Measurements from ENCODE around the gene KLC3. TPM values are rescaled to one million over a fixed set of nuclear protein-coding genes. Genes with fewer than 3 reads are reported as not detected.
"Not testable (repeated sequence)": the region's sequence is repeated elsewhere in the genome, so short reads cannot be mapped to it uniquely, and the experiment has no call there.

KLC3 gene
- total RNA-seq, 2 donors from 2014 or later = 3.4 to 7.0 TPM

DNA sequence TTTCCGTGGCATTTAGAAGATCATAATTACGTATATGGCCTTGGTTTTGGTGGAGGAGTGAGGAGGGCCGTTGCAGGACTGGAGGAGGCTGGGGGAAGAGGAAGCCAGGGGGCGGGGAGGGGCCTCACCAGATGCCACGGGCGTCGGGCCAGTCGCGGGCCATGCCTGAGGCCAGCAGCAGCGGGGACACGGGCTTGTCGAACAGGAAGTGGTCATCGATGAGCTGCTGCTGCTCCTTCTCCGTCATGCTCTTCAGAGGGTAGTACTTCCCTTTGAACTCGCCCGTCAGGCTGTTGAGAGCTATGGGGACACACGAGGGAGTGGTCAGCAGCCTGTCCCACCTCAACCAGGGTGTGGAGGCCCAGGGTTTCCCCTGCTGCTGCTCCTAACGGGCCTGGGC, 28.9 kb upstream of the KLC3 start:
- Histone ChIP-seq H3K4me1 (replicated peaks) (no peaks in the 10 kb centered on the region), H3K36me3 (no peaks in the 10 kb centered on the region), H3K27ac (no peak overlapping the region), H3K9me3 (no peaks in the 10 kb centered on the region), H3K4me3 (no peak overlapping the region), H3K27me3 (replicated peaks; ENCODE audit: insufficient read depth) (no peaks in the 10 kb centered on the region)
- 38% methylated on average over 18 of the region's 18 CpGs for WGBS
- TF ChIP-seq POLR2AphosphoS5 (IDR thresholded peaks at IDR 0.05) (no peak), POLR2A (IDR thresholded peaks at IDR 0.05) (no peak)
- TF ChIP-seq, protein P1, sequence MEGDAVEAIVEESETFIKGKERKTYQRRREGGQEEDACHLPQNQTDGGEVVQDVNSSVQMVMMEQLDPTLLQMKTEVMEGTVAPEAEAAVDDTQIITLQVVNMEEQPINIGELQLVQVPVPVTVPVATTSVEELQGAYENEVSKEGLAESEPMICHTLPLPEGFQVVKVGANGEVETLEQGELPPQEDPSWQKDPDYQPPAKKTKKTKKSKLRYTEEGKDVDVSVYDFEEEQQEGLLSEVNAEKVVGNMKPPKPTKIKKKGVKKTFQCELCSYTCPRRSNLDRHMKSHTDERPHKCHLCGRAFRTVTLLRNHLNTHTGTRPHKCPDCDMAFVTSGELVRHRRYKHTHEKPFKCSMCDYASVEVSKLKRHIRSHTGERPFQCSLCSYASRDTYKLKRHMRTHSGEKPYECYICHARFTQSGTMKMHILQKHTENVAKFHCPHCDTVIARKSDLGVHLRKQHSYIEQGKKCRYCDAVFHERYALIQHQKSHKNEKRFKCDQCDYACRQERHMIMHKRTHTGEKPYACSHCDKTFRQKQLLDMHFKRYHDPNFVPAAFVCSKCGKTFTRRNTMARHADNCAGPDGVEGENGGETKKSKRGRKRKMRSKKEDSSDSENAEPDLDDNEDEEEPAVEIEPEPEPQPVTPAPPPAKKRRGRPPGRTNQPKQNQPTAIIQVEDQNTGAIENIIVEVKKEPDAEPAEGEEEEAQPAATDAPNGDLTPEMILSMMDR (IDR thresholded peaks at IDR 0.05) = no peak
- DNase-seq (ENCODE audit: low spot score) = no peak
- intact Hi-C loops (cut with DNase I) = no loop called here

DNA sequence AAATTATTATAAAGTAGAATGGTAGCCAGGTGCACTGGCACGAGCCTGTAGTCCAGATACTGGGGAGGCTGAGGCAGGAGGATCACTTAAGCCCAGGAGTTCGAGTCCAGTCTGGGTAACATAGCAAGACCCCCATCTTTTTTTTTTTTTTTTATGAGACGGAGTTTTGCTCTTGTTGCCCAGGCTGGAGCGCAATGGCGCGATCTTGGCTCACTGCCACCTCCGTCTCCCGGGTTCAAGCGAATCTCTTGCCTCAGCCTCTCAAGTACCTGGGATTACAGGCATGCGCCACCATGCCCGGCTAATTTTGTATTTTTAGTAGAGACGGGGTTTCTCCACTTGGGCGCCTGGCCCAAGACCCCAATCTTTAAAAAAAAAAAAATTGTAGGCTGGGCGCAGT, 28.3 kb upstream of the KLC3 start:
- H3K4me3 ChIP-seq; H3K36me3 ChIP-seq; H3K9me3 ChIP-seq; DNase-seq (ENCODE audit: low spot score); H3K27me3 ChIP-seq (replicated peaks; ENCODE audit: insufficient read depth); intact Hi-C loops (cut with DNase I); H3K27ac ChIP-seq; H3K4me1 ChIP-seq (replicated peaks): not testable (repeated sequence)
- WGBS = 87% methylated on average over 14 of the region's 14 CpGs

DNA sequence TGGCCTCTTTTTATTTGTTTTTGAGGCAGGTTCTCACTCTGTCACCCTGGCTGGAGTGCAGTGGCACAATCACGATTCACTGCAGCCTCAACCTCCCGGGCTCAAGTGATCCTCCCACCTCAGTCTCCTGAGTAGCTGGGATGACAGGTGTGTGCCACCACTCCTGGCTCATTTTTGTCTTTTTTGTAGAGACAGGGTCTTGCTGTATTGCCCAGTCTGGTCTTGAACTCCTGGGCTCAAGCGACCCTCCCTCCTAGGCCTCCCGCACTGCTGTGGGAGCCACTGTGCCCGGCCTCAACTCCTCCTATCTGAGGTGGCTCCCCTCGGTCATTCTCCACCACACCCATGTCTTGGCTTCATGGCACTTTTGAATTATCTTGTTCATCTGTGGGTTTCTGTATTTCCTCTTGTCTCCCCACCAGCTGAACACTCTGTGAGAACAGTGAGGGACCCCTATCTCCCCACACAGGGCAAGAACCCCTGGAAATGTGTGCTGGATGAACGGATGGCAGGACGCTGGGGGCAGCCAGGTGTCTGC, 25.8 kb upstream of the KLC3 start:
- H3K4me1 ChIP-seq (replicated peaks) = no peaks in the 10 kb centered on the region

DNA sequence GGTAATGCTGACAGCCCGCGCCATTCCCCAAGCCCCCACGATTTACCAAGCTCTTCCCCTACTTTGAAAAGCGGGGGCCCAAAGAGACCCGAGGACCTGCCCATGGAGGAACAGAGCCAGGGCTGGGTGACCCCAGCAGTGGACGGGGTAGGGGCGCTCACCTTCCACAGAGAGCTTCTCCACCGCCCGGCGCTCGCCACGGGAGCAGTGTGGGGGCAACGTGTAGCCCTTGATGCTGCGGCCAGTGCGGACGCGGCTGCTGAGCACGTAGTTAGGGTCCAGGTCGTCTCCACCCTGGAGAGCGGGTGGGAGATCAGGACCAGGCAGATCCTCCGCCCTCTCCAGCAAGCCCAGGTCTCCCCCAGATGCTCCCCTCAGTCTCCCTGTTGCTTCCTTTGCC, 25.2 kb upstream of the KLC3 start:
- no peaks in the 10 kb centered on the region for H3K9me3 ChIP-seq
- H3K36me3 ChIP-seq = no peaks in the 10 kb centered on the region
- no peak for DNase-seq (ENCODE audit: low spot score)
- H3K27me3 ChIP-seq (replicated peaks; ENCODE audit: insufficient read depth) = no peaks in the 10 kb centered on the region
- H3K4me3 ChIP-seq = no peak overlapping the region
- WGBS = 60% methylated on average over 21 of the region's 21 CpGs
- TF ChIP-seq, protein P1 (IDR thresholded peaks at IDR 0.05) = no peak
- TF ChIP-seq POLR2A (IDR thresholded peaks at IDR 0.05) (no peak), POLR2AphosphoS5 (IDR thresholded peaks at IDR 0.05) (no peak)
- no peak overlapping the region for H3K27ac ChIP-seq
- intact Hi-C loops (cut with DNase I) = no loop called here
- H3K4me1 ChIP-seq (replicated peaks) = no peaks in the 10 kb centered on the region

More for the DNA sequence above, 25.8 kb upstream of the KLC3 start:
- Histone ChIP-seq H3K9me3 (no peaks in the 10 kb centered on the region), H3K27me3 (replicated peaks; ENCODE audit: insufficient read depth) (no peaks in the 10 kb centered on the region), H3K36me3 (no peaks in the 10 kb centered on the region), H3K27ac (no peak overlapping the region), H3K4me3 (no peak overlapping the region)
- intact Hi-C loops (cut with DNase I) = no loop called here
- TF ChIP-seq, protein P1 (IDR thresholded peaks at IDR 0.05) = no peak
- TF ChIP-seq POLR2A (IDR thresholded peaks at IDR 0.05) = no peak
- TF ChIP-seq POLR2AphosphoS5 (IDR thresholded peaks at IDR 0.05) = no peak
- DNase-seq (ENCODE audit: low spot score) = no peak
- WGBS = 71% methylated on average over 8 of the region's 8 CpGs

DNA sequence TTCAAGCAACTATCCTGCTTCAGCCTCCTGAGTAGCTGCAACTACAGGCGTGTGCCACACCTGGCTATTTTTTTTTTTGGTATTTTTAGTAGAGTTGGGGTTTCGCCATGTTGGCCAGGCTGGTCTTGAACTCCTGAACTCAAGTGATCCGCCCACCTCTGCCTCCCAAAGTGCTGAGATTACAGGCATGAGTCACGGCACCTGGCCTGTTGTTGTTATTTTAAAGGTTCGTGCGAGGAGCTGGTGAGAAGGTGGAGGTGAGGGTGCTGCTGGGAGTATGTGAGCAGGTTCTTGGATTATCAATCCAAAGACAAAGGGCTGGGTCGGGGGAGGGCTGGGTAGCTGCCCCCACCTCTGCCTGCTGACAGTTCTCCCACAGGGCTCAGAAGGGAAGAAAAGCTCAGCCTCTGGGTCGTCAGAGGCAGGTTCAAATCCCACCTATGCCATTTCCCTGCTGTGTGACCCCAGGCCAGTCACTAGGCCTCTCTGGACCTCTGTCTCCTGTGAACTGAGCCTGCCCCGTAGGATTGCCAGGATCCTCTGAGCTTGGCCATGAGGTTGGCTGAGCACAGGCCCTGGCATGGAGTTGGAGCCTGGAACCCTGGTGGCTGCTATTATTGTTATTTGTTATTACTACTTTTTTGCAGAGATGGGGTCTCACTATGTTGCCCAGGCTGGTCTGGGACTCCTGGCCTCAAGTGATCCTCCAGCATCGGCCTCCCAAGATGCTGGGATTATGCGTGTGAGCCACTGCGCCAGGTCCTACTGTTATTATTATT, 19.4 kb upstream of the KLC3 start:
- TF ChIP-seq POLR2AphosphoS5 (IDR thresholded peaks at IDR 0.05) = no peak
- no peak for TF ChIP-seq POLR2A (IDR thresholded peaks at IDR 0.05)
- TF ChIP-seq, protein P1 (IDR thresholded peaks at IDR 0.05) = no peak
- 81% methylated on average over 12 of the region's 12 CpGs for WGBS
- Histone ChIP-seq H3K36me3 (no peaks in the 10 kb centered on the region), H3K4me1 (replicated peaks) (no peaks in the 10 kb centered on the region), H3K27ac (no peak overlapping the region), H3K9me3 (no peaks in the 10 kb centered on the region), H3K27me3 (replicated peaks; ENCODE audit: insufficient read depth) (no peaks in the 10 kb centered on the region), H3K4me3 (no peak overlapping the region)
- DNase-seq (ENCODE audit: low spot score) = no peak
- intact Hi-C loops (cut with DNase I) = no loop called here
